ENCODE measurements around the gene ELOVL6.
"Not testable (repeated sequence)": the region's sequence is repeated elsewhere in the genome, so short reads cannot be mapped to it uniquely, and the experiment has no call there.

Gene ELOVL6

DNA sequence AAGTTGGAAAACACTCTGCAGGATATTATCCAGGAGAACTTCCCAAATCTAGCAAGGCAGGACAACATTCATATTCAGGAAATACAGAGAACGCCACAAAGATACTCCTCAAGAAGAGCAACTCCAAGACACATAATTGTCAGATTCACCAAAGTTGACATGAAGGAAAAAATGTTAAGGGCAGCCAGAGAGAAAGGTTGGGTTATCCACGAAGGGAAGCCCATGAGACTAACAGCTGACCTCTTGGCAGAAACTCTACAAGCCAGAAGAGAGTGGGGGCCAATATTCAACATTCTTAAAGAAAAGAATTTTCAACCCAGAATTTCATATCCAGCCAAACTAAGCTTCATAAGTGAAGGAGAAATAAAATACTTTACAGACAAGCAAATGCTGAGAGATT lies 120.3 kb downstream of the ELOVL6 start:
- DNase-seq (ENCODE audit: low read depth in 1 of 2, low spot score in 1 of 2): not testable (repeated sequence)

- not testable (repeated sequence) for DNase-seq (ENCODE audit: low read depth in 1 of 2, low spot score in 1 of 2)
These were observed 121.6 kb downstream of the ELOVL6 start for GRCh38 chr4:110076828-110077227.

DNA sequence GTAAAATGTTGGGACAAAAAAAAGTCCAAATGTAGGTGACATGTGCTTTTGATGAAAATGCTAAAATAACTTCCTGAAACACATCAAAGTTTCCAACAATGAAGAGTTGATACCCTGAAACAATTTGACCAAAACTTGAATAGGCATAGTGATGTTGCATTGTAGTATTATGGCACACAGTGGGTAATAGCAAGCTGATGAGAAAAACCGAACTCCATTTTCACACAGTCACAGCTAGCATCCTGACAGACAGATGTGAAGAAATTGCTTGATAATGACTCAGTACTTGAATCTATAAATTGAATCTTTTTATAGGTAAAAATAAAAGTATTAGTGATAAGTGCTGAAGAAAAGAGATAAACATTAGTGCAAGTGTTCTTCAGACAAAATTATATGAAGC lies 122.5 kb downstream of the ELOVL6 start:
- DNase-seq (ENCODE audit: low read depth in 1 of 2, low spot score in 1 of 2): no peak

DNA sequence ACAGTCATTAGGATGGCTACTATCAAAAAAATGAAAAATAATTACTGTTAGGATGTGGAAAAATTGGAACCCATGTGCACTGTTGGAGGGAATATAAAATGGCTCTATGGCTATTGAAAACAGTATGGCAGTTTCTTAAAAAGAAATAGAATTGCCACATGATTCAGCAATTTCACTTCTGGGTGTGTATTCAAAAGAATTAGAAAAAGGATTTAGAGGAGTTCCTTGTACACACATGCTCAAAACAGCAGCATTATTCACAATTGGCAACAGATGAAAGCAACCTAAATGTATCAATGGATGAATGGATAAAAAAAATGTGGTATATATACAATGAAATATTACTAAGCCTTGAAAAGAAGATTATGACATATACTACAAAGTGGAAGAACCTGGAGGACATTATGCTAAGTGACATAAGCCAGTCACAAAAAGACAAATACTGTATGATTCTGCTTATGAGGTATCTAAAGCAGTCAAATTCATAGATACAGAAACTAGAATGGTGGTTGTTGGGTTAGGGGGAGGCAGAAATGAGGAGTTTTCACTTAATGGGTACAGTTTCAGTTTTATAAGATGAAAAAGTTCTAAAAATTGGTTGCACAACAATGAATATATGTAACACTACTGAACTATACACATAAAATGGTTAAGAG lies 123.2 kb downstream of the ELOVL6 start:
- no peak for DNase-seq (ENCODE audit: low read depth in 1 of 2, low spot score in 1 of 2)

- no peak for DNase-seq (ENCODE audit: low read depth in 1 of 2, low spot score in 1 of 2)
These were observed 123.8 kb downstream of the ELOVL6 start for GRCh38 chr4:110074570-110074969.

DNA sequence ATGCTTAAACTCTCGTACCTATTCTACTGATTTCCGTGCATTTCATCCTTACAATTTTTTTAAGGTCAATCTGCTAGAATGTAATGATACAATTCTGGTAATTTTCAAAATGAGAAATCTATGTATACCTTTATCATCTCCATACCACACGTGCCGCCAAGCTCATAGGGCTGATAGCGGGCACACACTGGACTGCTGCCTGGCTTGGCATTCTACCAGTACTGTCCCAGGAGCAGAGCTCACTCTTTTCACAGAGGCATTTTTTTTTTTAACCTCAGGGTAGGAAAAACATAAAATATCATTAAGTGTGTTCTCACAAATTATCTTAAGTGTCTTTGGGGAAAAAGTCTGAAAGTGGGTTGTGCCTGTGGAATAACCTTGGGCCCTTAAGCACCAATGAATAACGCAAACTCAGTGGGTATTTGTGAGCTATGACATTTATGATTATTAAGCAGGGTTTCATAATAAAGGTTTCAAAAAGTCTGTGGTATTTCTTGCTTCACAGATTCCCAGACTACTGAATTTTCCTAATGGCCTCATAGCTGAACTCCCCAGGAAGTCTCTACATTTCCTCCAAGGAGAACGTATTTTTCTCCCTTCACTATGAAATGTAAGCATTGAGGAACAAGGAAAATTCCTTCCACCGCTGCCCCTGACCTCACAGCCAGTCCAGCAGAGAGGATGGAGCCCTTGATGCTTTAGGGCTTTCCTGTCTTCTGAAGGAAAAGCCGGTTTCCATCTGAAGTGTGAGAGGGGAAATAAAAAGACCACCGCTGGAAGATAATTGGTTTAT lies 125.2 kb downstream of the ELOVL6 start:
- DNase-seq (ENCODE audit: low read depth in 1 of 2, low spot score in 1 of 2): no peak

DNA sequence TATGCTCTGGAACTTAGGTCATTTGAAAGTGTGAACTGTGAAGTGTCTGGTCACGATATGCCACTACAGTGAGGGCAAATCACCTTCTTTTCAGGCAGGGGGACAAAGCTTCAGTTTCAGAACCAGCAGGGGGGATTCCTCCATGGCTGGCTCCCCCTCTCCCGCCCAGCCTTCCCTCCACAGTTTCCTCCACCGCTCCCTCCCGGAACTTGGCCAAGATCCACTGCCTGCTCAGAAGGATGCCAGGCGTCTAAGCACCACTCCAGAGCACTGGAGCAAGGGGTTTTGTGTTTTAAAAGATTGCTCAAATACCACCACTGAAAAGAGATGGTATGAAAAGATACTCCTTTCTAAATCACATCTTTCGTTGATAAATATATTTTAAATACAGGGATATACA lies 126.9 kb downstream of the ELOVL6 start:
- DNase-seq (ENCODE audit: low read depth in 1 of 2, low spot score in 1 of 2): no peak

DNA sequence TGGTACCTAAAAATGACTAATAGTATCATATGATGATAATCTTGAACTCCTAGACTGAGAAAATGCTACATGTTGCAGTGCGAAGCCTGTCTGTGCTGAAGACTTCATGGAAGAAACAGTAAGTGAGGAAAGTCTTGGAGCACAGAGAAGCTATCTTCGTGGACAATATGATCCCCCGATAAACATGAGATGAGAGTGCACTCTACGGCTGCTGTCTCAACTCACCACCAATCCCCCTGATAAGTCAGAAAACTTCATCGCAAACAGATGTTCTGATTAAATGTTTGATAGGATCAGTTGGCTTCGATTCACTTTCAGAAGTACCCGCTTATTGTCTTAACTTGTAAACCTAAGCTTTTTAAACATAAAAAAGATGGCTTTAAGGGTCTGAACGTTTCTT lies 130.2 kb downstream of the ELOVL6 start:
- no peak for DNase-seq (ENCODE audit: low read depth in 1 of 2, low spot score in 1 of 2)

DNA sequence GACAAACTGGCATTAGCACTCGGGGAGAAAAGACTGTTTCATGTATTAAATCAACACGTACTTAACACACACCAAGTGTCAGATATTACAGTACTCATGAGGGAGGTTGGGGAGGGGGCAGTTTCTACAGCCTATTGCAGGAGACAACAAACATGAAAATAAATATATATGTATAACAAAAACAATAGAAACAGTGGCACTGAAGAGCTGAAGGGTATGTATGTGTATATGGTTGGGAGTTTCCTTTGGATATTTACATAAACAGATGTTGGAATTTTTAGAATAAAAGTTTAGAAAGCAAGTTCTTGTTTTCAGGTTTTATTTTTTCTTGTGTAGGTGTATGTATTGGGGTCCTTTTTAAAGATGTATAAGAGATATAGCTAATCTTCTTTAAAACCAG lies 133.5 kb downstream of the ELOVL6 start:
- no peak for DNase-seq (ENCODE audit: low read depth in 1 of 2, low spot score in 1 of 2)

DNA sequence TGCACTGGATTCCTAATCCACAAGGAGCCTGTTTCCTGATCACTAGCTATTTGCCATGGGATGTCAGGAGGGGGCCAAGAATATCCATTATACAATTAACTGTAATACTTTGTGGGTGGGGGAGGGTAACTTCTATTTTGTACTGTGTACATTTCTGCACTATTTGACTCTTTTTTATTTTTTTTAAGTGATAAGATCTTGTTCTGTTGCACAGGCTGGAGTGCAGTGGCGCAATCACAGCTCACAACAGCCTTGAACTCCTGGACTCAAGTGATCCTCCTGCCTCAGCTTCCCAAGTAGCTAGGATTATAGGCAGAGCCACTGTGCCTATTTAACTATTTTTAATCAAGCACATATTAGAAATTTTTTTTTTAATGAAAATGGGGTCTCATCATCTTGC lies 134.1 kb downstream of the ELOVL6 start:
- no peak for DNase-seq (ENCODE audit: low read depth in 1 of 2, low spot score in 1 of 2)

DNA sequence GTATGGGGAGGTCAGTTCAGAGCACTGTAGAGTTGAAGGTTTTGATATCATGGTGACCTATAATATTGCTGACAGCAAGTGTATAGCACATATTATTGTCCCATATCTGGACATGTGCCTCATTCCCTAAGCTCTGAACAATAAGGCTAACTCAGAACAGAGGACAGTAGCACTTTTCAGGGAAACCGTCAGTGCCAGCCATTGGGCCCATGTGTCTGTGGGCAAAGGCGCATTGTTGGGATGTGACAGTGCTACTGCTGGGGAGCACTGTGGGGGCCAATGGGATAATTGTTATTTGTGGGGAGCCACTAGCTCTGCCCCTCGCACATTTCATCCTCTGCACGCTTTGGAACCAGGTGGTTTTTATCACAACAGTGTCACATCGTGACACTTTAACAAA lies 136.2 kb downstream of the ELOVL6 start:
- DNase-seq (ENCODE audit: low read depth in 1 of 2, low spot score in 1 of 2): no peak

DNA sequence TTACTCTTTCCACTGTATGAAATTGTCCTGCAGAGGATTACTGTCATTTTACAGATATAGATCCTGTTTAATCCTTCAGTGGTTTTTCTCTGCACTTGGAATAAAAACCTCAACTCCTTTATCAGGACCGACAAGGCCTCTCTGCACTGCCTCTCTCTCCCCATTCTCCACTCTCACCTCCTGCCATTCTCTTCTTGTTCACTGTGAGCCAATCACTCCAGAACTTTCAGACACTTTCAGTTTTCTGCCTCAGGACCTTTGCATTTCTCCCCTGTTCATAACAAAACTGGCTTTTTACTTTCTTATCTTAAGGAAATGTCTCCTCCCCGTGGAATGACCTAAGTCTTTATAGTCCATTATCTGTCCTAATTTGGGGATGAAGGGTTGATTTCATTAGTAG lies 137.3 kb downstream of the ELOVL6 start:
- no peak for DNase-seq (ENCODE audit: low read depth in 1 of 2, low spot score in 1 of 2)

GRCh38 chr4:110059556-110060191 lies 138.7 kb downstream of the ELOVL6 start:
- DNase-seq (ENCODE audit: low read depth in 1 of 2, low spot score in 1 of 2): no peak

DNA sequence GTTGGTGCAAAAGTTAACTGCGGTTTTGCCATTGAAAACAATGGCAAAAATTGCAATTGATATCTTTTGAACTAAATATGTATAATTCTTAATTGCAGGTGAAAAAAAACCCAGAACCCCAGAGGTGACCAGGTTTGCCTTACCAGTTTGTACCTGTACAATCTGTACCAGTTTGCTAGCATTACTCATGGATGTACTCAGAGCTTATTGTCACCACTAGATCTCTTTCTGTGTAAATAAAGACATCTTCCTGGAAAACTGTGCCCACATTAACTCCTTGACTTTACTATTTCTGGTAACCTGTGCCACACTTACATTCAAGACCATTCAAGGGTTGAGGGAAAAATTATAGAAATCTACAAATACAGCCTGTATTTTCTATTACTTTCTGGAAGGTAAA lies 139.7 kb downstream of the ELOVL6 start:
- DNase-seq (ENCODE audit: low read depth in 1 of 2, low spot score in 1 of 2): no peak

- no peak for DNase-seq (ENCODE audit: low read depth in 1 of 2, low spot score in 1 of 2)
These were observed 143.2 kb downstream of the ELOVL6 start for GRCh38 chr4:110055158-110055768.

DNA sequence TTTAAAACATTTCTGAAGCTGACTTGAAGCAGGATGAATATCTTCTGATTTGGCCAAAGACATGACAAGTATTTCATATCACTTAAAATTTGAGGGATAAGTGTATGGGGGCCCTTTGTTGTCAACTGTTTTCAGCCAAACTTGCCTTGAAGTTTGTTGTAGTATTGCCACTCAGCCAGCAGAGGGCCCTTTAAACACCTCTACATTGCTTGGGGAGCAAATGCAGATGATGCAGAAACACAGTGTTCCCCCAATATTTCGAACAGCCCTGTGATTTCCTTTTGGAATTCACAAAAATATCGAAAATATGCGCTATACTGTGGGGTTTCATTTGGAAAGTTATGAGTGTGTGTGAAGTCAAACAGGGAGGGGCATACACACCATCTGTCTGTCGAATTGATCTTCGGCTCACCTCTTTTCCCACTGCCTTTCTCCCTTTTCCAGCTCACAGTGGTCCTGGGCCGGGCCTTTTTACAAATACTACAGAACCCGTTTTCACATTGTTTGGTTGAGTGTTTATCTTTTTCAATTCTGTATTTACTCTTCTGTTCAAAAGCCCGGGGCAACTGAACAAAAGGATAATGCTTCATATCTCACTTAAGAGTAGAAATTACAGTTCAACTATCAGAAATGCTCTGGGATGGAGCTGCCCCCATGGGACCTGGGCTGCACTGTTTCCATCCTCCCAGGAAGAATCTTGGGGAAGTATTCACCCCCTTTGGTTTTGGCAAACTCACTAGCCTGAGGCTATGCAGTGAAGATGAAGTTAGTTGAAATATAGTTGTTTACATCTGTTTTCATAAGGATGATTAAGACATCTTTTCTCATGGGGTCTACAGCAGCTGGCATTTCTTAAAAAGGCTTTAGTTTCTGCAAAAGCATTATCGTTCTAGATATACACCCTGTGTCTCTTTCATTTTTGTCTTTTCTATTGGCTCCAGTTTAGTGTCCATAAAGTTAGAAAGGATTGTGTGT lies 148.2 kb downstream of the ELOVL6 start:
- DNase-seq (ENCODE audit: low read depth in 1 of 2, low spot score in 1 of 2): peak in 1 of 2 donors; percentile 44

DNA sequence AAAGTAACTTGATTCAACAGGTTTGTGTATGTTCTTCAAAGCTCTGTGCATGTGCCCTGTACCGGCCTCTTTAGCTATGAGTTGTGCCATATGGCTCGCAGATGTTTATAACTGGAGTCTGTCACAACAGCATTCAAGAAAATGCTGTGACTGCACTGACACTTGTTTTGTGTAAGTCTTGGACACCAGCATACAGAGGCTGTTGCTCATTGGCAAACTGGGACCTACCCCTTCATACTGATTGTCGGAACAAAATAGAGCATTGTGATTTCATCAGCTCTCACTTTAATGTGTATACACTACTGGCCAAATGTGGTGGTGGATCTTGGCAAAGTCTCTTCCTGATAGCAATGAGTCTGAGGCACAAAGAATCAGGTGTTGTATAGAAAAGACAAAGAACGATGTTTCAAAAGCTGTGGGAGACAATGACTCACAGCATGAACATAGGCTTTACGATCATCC lies 151.8 kb downstream of the ELOVL6 start:
- no peak for DNase-seq (ENCODE audit: low read depth in 1 of 2, low spot score in 1 of 2)

DNA sequence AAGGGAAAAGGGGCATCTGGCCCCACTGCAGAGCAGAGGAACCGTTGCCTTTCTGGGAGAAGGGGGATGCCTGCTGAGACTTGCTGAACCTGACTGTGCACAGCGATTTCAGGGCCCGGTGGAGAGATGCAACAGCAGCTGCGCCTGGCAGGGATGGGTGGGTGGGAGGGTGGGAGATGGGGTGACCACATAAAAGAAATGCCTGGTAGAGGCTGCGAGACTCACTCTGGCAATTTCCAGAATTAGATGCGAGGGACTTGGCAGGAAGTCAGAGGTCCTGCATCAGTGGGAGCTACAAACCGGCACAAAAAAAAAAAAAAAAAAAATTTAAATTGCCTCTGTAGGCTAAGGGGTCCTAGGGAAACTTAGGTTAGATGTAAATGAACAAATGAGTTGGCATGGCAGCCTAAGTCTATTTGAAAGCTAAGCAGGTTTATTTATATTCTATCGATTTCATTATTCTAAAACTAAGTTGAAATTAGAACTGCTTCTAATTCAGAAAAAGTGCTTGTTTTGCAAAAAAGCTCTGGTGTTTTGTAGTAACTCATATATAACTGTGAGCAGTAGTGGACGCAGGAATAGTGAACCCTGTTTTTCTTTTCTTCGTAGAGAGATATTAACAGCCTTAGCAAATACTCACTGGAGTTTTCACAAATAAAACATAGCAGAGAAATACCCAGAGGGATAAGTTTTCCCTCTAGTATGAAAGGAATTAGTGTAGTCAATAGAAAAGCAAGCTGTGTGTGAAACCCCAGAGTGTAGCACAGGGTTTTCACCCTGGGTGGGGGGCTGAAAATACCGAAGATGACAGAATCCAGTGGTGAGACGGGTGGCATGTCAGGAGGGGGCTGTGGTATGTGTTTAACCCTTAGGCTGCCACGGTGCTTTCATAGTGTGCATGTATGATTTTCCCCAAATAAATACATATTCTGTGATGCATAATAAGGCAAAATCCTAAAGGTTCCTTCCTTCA lies 155.6 kb downstream of the ELOVL6 start:
- DNase-seq (ENCODE audit: low read depth in 1 of 2, low spot score in 1 of 2): no peak

GRCh38 chr4:110041735-110042134 lies 156.7 kb downstream of the ELOVL6 start:
- DNase-seq (ENCODE audit: low read depth in 1 of 2, low spot score in 1 of 2): no peak
